GM13976 (cell line): ENCODE results near the gene ZDHHC7.

ENCODE experiments used
- DNase-seq: peaks from one replicate; pipeline ENCODE4 v3.0.0; 2012; ENCODE audit warnings: low spot score
- CTCF ChIP-seq: IDR thresholded peaks from 2 replicates; pipeline ENCODE4 v1.5.1; 2012; ENCODE audit warnings: borderline replicate concordance, mild to moderate bottlenecking; ENCODE audit not compliant: insufficient read depth; ENCODE audit errors: extremely low read depth, missing control alignments, control extremely low read depth
- in situ Hi-C: fragments of 300-500 bp; cut with MboI; formaldehyde crosslinking; loops from one replicate; pipeline ENCODE4 v1.12.0; 2022; ENCODE audit warnings: low sequenced_read_pairs, mixed read lengths, inconsistent platforms; ENCODE audit not compliant: unreplicated experiment

Gene ZDHHC7

GRCh38 chr16:84995663-84996062, 15.7 kb downstream of the ZDHHC7 start:
- no peak for TF ChIP-seq CTCF
- in situ Hi-C loops: no loop called here
- no peak for DNase-seq

GRCh38 chr16:84993926-84994325, 17.4 kb downstream of the ZDHHC7 start:
- no peak for DNase-seq
- no peak for TF ChIP-seq CTCF
- in situ Hi-C loops: no loop called here

- TF ChIP-seq CTCF: no peak
- in situ Hi-C loops: no loop called here
- DNase-seq: no peak
Measured at GRCh38 chr16:84992717-84993075, 18.6 kb downstream of the ZDHHC7 start.

- no peak for DNase-seq
- no peak for TF ChIP-seq CTCF
- in situ Hi-C loops: no loop called here
Measured at GRCh38 chr16:84990782-84991181, 20.6 kb downstream of the ZDHHC7 start.

GRCh38 chr16:84989749-84990620, 21.4 kb downstream of the ZDHHC7 start:
- DNase-seq: no peak
- TF ChIP-seq CTCF: no peak
- in situ Hi-C loops: no loop called here

GRCh38 chr16:84988328-84989080, 22.8 kb downstream of the ZDHHC7 start:
- no peak for TF ChIP-seq CTCF
- DNase-seq: no peak
- in situ Hi-C loops: no loop called here
